Vagina (tissue), 2 donors: ENCODE results near the gene MAN1C1.

ENCODE experiments used
- POLR2A ChIP-seq, 2 donors: fragments of 450-650 bp; IDR thresholded peaks; one replicate each; pipeline ENCODE4 v1.6.1; 2017; ENCODE audit warnings: antibody characterized with exemption in 2 of 2, mild to moderate bottlenecking in 2 of 2, moderate library complexity in 2 of 2
- TF ChIP-seq, protein P1 (sequence below), 3 experiments: fragments of 450-650 bp in 2 of 3; fragments of 200-600 bp in 1 of 3; sonication (generic) in 1 of 3; IDR thresholded peaks; one replicate each; pipeline ENCODE4 v1.5.1; 2017 to 2019; ENCODE audit warnings: antibody characterized with exemption in 3 of 3, mild to moderate bottlenecking in 2 of 3, moderate library complexity in 2 of 3

DNA sequence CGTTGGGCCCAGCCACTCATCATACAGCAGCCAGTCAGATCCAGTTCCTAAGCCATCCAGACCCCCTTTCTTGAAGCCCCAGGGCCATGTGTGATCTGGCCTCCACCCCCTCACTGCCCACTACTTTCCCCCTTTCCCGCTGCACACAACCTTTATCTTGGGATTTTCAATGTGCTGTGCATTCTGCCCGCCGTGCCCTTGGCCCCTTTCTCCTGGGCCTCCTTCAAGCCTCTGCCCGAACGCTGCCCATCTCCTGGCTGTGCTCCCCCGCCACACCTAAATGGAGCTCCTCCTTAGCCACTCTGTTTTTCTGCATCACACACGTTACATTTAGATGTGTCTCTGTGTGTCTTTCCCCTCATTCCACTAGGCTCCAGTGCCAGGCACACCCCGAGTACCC is 116.7 kb downstream of the MAN1C1 start:
- TF ChIP-seq, protein P1, sequence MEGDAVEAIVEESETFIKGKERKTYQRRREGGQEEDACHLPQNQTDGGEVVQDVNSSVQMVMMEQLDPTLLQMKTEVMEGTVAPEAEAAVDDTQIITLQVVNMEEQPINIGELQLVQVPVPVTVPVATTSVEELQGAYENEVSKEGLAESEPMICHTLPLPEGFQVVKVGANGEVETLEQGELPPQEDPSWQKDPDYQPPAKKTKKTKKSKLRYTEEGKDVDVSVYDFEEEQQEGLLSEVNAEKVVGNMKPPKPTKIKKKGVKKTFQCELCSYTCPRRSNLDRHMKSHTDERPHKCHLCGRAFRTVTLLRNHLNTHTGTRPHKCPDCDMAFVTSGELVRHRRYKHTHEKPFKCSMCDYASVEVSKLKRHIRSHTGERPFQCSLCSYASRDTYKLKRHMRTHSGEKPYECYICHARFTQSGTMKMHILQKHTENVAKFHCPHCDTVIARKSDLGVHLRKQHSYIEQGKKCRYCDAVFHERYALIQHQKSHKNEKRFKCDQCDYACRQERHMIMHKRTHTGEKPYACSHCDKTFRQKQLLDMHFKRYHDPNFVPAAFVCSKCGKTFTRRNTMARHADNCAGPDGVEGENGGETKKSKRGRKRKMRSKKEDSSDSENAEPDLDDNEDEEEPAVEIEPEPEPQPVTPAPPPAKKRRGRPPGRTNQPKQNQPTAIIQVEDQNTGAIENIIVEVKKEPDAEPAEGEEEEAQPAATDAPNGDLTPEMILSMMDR (IDR thresholded peaks at IDR 0.05), result no peak
- no peak for TF ChIP-seq POLR2A (IDR thresholded peaks at IDR 0.05)
